Measurements from ENCODE around the gene GOLGA6C. TPM values are rescaled to one million over a fixed set of nuclear protein-coding genes. Genes with fewer than 3 reads are reported as not detected.
"Not testable (repeated sequence)": the region's sequence is repeated elsewhere in the genome, so short reads cannot be mapped to it uniquely, and the experiment has no call there.

Gene GOLGA6C
- total and polyA plus RNA-seq, 9 donors = 0.08 TPM; not detected in 8

DNA sequence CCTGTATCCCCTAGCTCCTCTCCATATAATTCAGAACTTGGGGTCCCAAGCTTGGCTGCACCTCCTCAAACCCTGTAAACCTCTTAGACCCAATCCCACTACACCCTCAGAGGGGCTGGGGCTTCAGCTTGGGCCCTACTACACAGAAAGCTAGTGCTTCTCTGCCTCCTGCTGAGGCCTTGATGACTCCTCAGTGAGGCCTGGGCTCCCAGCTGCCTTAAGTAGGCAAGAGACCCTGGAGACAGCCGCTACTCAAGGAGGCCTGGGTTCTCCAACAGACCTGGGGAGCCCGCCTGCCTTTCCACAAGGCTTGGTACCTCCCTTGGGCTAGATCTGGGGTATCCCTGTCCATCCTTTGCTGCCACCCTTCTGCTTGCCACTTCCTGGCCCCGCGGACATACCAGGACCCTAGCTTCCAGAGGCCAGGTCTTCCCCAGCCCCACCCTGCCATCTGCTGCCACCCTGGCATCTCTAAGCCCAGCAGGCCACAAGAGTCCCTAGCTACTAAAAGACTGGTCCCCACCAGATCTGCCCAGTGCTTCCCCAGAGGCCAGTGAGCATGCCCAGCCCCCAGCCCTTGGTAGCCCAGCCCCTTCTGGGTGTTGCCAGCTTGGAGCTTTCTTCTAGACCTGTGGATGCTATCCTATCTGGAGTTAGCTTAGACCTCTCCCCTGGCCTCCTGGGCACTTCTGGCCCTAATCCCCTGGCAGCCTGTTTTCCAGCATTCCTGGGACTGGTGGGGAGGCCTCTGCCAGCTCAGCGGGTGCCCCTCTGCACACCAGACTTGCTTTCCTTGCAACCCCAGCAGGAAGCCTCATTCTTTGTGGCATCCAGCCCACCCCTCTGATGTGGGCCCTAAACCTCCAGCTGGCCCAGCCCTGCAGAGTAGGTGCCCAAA is 42.8 kb upstream of the GOLGA6C start:
- Histone ChIP-seq H3K36me3 (ENCODE audit: control insufficient read depth, insufficient read depth, low read length) (peaks cover 35% of the 10 kb centered on the region), H3K27ac (ENCODE audit: low read length) (no peak overlapping the region), H3K4me1 (ENCODE audit: control insufficient read depth, insufficient read depth, low read length) (peaks cover 12% of the 10 kb centered on the region), H3K27me3 (ENCODE audit: control insufficient read depth, insufficient read depth, low read length) (no peaks in the 10 kb centered on the region), H3K4me3 (ENCODE audit: low read length) (no peak overlapping the region), H3K9me3 (replicated peaks; ENCODE audit: control insufficient read depth, low read depth, low read length) (no peaks in the 10 kb centered on the region)
- DNase-seq = no peak
- WGBS (ENCODE audit: insufficient coverage) = 85% methylated on average over 4 of the region's 5 CpGs

DNA sequence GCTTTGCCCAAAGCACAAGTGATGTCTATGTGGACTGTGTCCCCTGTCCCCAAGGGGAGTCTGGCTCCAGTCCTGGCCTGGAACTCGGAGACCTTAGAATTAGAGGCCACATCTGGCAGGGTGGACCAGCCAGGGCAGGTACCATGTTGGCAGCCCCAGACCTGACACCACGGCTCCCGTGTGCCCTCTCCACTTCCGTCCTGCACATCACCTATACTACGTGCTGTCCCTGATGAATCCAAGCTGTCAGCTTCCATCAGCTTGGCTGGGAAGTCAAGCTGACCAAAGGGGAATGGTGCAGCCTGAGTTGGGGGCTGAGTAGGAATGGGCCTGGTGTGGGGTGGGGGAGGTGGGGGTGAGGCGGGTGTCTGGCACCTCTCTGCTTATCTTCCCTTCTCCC is 41.1 kb upstream of the GOLGA6C start:
- Histone ChIP-seq H3K27ac (ENCODE audit: low read length) (no peak overlapping the region), H3K9me3 (replicated peaks; ENCODE audit: control insufficient read depth, low read depth, low read length) (no peaks in the 10 kb centered on the region), H3K36me3 (ENCODE audit: control insufficient read depth, insufficient read depth, low read length) (peaks cover 18% of the 10 kb centered on the region), H3K4me3 (ENCODE audit: low read length) (no peak overlapping the region), H3K27me3 (ENCODE audit: control insufficient read depth, insufficient read depth, low read length) (no peaks in the 10 kb centered on the region), H3K4me1 (ENCODE audit: control insufficient read depth, insufficient read depth, low read length) (peaks cover 7% of the 10 kb centered on the region)
- WGBS (ENCODE audit: insufficient coverage) = 50% methylated on average over 1 of the region's 6 CpGs
- no peak for DNase-seq

DNA sequence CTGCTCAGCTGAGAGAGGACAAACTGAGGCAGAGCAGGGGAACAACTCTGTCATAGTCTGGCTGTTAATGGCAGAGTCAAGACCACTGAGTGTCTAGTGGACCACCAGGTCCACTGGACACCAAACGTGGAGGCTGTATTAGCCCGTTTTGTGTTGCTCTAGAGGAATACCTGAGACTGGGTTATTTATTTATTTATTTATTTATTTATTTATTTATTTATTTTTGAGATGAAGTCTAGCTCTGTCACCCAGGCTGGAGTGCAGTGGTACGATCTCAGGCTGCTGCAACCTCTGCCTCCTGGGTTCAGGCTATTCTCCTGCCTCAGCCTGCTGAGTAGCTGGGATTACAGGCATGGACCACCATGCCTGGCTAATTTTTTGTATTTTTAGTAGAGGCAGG is 40.6 kb upstream of the GOLGA6C start:
- not testable (repeated sequence) for H3K27ac ChIP-seq (ENCODE audit: low read length); H3K4me1 ChIP-seq (ENCODE audit: control insufficient read depth, insufficient read depth, low read length); H3K9me3 ChIP-seq (replicated peaks; ENCODE audit: control insufficient read depth, low read depth, low read length); H3K27me3 ChIP-seq (ENCODE audit: control insufficient read depth, insufficient read depth, low read length); DNase-seq; H3K4me3 ChIP-seq (ENCODE audit: low read length)
- WGBS (ENCODE audit: insufficient coverage) = no CpG with 5 or more reads among the region's 3 CpGs
- peaks cover 13% of the 10 kb centered on the region for H3K36me3 ChIP-seq (ENCODE audit: control insufficient read depth, insufficient read depth, low read length)

DNA sequence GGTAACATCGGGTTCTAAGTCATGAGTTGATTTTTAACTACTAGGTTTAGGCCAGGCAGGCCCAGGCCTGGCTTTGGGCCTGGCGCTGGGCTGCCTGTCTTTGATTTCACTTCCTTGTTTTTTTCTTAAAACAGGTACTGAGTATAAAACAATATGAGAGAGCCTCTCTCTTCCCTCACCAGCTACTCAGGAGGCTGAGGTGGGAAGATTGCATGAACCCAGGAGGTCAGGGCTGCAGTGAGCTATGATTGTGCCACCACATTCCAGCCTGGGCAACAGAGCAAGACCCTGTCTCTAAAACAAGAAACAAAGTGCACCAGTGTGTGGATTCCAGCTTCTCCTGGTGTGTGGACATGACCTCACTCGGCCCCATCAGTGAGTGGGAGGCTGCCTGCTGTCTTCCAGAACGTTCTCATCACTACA is 38.6 kb upstream of the GOLGA6C start:
- H3K4me1 ChIP-seq (ENCODE audit: control insufficient read depth, insufficient read depth, low read length); H3K9me3 ChIP-seq (replicated peaks; ENCODE audit: control insufficient read depth, low read depth, low read length); DNase-seq; H3K4me3 ChIP-seq (ENCODE audit: low read length); H3K27me3 ChIP-seq (ENCODE audit: control insufficient read depth, insufficient read depth, low read length); H3K36me3 ChIP-seq (ENCODE audit: control insufficient read depth, insufficient read depth, low read length); H3K27ac ChIP-seq (ENCODE audit: low read length): not testable (repeated sequence)
- 50% methylated on average over 2 of the region's 4 CpGs for WGBS (ENCODE audit: insufficient coverage)

DNA sequence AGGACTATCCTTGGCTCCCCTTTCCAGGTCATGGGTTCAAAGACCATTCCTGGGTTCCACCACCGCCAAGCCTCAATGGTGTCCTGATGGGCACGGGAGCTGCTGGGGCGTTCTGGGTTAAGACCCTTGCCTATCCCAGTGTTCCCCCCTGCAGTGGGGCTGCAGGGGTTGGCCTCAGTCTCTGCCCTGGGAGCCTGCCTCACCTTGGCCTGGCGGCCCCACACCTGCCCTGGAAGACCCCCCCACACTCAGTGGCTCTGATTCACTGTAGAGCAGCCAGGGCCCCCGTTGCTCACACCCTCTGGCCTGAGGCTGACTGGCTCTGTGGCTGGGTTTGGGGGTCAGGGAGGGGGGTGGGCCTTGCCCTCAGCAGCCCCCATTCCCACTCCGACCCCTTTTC is 34.4 kb upstream of the GOLGA6C start:
- WGBS (ENCODE audit: insufficient coverage) = 93% methylated on average over 3 of the region's 6 CpGs
- no peaks in the 10 kb centered on the region for H3K27me3 ChIP-seq (ENCODE audit: control insufficient read depth, insufficient read depth, low read length)
- no peak for DNase-seq
- no peak overlapping the region for H3K27ac ChIP-seq (ENCODE audit: low read length)
- H3K4me1 ChIP-seq (ENCODE audit: control insufficient read depth, insufficient read depth, low read length) = no peaks in the 10 kb centered on the region
- no peak overlapping the region for H3K4me3 ChIP-seq (ENCODE audit: low read length)
- H3K9me3 ChIP-seq (replicated peaks; ENCODE audit: control insufficient read depth, low read depth, low read length) = no peaks in the 10 kb centered on the region
- no peaks in the 10 kb centered on the region for H3K36me3 ChIP-seq (ENCODE audit: control insufficient read depth, insufficient read depth, low read length)

DNA sequence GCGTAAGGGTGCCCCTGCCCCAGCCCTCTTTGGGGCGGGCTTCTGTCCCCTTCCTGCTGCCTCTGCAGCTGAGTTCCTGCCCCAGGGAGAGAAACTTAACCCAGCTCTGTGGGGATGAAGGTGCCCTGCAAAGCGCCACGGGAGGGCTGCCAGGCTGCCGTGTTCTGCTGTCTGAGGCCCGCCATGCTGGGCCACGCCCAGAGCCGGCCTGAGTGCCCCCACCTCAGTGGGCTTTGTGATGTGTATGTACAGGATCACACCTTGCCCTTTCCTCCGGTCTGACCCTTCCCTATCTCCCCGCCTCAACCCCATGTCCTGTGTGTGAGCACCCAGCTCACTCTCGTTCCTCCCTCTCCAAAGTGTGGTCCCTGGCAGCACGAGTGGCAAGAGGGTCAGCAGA is 33.9 kb upstream of the GOLGA6C start:
- Histone ChIP-seq H3K4me1 (ENCODE audit: control insufficient read depth, insufficient read depth, low read length) (no peaks in the 10 kb centered on the region), H3K27me3 (ENCODE audit: control insufficient read depth, insufficient read depth, low read length) (no peaks in the 10 kb centered on the region), H3K9me3 (replicated peaks; ENCODE audit: control insufficient read depth, low read depth, low read length) (no peaks in the 10 kb centered on the region), H3K4me3 (ENCODE audit: low read length) (no peak overlapping the region), H3K27ac (ENCODE audit: low read length) (no peak overlapping the region), H3K36me3 (ENCODE audit: control insufficient read depth, insufficient read depth, low read length) (no peaks in the 10 kb centered on the region)
- 72% methylated on average over 3 of the region's 12 CpGs for WGBS (ENCODE audit: insufficient coverage)
- no peak for DNase-seq

DNA sequence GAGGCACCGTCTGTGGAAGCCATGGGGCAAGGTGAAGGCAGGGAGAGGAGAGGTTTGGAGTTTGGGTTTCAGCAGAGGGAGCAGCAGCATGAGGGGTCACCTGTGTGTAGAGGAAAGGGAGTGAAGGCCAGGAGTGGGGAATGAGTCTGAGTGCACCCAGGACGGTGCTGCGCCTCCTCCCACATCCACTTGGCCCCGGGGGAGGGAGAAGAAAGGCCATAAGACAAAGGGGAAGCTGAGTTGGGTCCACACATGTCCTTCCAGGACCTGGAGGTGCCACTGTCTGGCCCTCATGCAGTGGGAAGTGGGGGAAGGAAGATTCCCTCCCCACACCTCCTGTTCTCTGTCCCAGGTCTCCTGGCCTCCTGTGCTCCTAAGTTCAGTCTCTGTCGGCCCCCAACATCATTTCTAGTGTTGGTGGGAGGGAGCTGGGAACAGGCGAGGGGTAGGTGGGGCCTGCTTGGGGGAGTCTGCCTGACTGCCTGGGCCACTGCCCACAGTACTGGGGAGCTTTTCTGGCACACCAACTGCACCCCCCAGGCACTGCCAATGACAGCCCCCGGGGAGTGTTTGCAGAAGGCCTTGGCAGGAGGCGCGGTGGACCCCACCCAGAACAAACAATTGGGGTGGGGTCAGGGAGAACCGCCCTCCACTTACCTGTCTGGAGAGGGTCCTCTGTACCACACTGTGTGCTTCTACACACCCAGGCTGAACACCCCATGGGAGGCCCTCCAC is 32.9 kb upstream of the GOLGA6C start:
- not testable (repeated sequence) for H3K9me3 ChIP-seq (replicated peaks; ENCODE audit: control insufficient read depth, low read depth, low read length); H3K4me1 ChIP-seq (ENCODE audit: control insufficient read depth, insufficient read depth, low read length); H3K4me3 ChIP-seq (ENCODE audit: low read length); H3K27me3 ChIP-seq (ENCODE audit: control insufficient read depth, insufficient read depth, low read length); H3K27ac ChIP-seq (ENCODE audit: low read length); DNase-seq; H3K36me3 ChIP-seq (ENCODE audit: control insufficient read depth, insufficient read depth, low read length)
- WGBS (ENCODE audit: insufficient coverage) = 43% methylated on average over 1 of the region's 10 CpGs

DNA sequence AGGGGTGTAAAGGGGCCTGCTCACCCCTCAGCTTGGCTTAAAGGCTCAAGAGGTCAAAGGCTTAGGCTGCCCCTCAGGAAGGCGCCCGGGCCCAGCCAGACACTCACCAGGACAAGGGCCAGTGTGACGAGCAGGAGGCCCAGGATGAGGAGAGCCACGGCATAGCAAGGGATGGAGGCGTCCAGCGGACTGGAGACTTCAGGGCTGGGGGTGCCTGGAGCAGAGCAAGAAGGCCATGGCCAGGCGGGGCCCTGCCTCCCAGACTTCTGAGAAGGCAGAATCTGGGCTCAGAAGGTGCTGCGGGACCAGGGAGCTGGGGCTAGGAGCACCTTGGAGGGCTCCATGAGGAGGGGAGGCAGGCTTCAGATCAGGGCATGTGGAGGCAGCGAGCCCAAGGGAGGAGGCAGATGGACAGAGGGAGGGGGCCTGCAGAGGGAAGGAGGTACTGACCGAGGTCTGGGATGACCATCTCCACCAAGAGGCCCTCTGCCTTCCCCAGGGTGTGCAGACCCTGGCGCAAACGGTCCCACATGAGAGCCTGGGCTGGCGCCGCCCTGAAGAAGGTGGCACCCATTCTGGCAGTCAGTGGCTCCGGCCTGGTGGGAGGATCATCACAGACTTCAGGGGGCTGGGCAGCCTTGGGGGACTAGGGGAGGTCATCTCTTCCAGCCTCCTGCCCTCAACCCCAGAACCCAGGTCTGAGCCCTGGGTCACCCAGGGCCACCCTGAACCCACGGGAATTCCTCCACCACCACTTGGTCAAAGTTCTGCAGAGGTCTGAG is 32.0 kb upstream of the GOLGA6C start:
- whole genome bisulfite sequencing (ENCODE audit: insufficient coverage) = 69% methylated on average over 7 of the region's 16 CpGs
- no peaks in the 10 kb centered on the region for H3K9me3 ChIP-seq (replicated peaks; ENCODE audit: control insufficient read depth, low read depth, low read length)
- no peak overlapping the region for H3K4me3 ChIP-seq (ENCODE audit: low read length)
- no peaks in the 10 kb centered on the region for H3K27me3 ChIP-seq (ENCODE audit: control insufficient read depth, insufficient read depth, low read length)
- H3K4me1 ChIP-seq (ENCODE audit: control insufficient read depth, insufficient read depth, low read length) = no peaks in the 10 kb centered on the region
- no peak for DNase-seq
- no peaks in the 10 kb centered on the region for H3K36me3 ChIP-seq (ENCODE audit: control insufficient read depth, insufficient read depth, low read length)
- no peak overlapping the region for H3K27ac ChIP-seq (ENCODE audit: low read length)

DNA sequence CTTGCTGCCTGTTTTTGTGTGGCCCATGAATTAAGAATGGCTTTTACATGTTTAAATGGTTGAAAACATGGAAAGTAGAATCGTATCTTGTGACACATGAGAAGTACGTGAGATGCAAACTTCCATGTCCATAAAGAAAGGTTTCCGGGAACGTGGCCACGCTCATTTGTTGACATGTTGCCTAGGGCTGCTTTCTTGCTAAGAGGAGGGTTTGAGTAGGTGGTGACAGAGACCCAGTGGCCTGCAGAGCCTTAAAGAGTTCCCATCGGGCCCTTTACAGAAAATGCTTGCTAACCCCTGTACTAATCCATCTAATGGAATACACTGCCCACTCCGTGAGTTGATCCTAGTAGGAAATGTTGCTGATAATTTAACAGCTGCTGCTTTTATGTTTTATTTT is 31.0 kb upstream of the GOLGA6C start:
- H3K4me1 ChIP-seq (ENCODE audit: control insufficient read depth, insufficient read depth, low read length); H3K4me3 ChIP-seq (ENCODE audit: low read length); H3K27ac ChIP-seq (ENCODE audit: low read length); H3K27me3 ChIP-seq (ENCODE audit: control insufficient read depth, insufficient read depth, low read length); H3K9me3 ChIP-seq (replicated peaks; ENCODE audit: control insufficient read depth, low read depth, low read length); H3K36me3 ChIP-seq (ENCODE audit: control insufficient read depth, insufficient read depth, low read length); DNase-seq: not testable (repeated sequence)
- 38% methylated on average over 4 of the region's 7 CpGs for WGBS (ENCODE audit: insufficient coverage)

Measured in muscle of leg (tissue), 11 donors.